GM19328 (cell line): Measurements from ENCODE around the gene PPP1R2.

ENCODE experiments used
- ATAC-seq: cut with Tn5 transposase; IDR thresholded peaks from one replicate; pipeline ENCODE4 v1.9.1; 2021; ENCODE audit warnings: mild to moderate bottlenecking, moderate library complexity; ENCODE audit not compliant: unreplicated experiment

The PPP1R2 gene

GRCh38 chr3:195466251-195466650, 76.9 kb downstream of the PPP1R2 start:
- ATAC-seq: no peak
